ENCODE results near the gene ZG16.

ZG16 gene

GRCh38 chr16:29809850-29810698 is 32.0 kb downstream of the ZG16 start:
- Histone ChIP-seq H3K36me3 (peaks cover 34% of the 10 kb centered on the region), H3K27ac (peak overlapping the region; percentile 94), H3K4me3 (ENCODE audit: low read depth, low read length) (peak overlapping the region; percentile 78), H3K9me3 (ENCODE audit: severe bottlenecking) (no peaks in the 10 kb centered on the region), H3K27me3 (ENCODE audit: insufficient read depth, low read depth, severe bottlenecking) (no peaks in the 10 kb centered on the region)
- TF ChIP-seq CTCF (IDR thresholded peaks at IDR 0.05; ENCODE audit: low read depth, low read length), result no peak
- peak; percentile 55 for DNase-seq

- no peak for DNase-seq
- Histone ChIP-seq H3K27ac (peak overlapping the region; percentile 94), H3K27me3 (ENCODE audit: insufficient read depth, low read depth, severe bottlenecking) (no peaks in the 10 kb centered on the region), H3K4me3 (ENCODE audit: low read depth, low read length) (peak overlapping the region; percentile 78), H3K36me3 (peaks cover 32% of the 10 kb centered on the region), H3K9me3 (ENCODE audit: severe bottlenecking) (no peaks in the 10 kb centered on the region)
- no peak for TF ChIP-seq CTCF (IDR thresholded peaks at IDR 0.05; ENCODE audit: low read depth, low read length)
Observed at GRCh38 chr16:29810699-29811169, 32.7 kb downstream of the ZG16 start.

GRCh38 chr16:29811170-29811895 is 33.3 kb downstream of the ZG16 start:
- peak; percentile 98 for DNase-seq
- Histone ChIP-seq H3K27me3 (ENCODE audit: insufficient read depth, low read depth, severe bottlenecking) (no peaks in the 10 kb centered on the region), H3K4me3 (ENCODE audit: low read depth, low read length) (peak overlapping the region; percentile 78), H3K36me3 (peaks cover 32% of the 10 kb centered on the region), H3K27ac (peak overlapping the region; percentile 94), H3K9me3 (ENCODE audit: severe bottlenecking) (no peaks in the 10 kb centered on the region)
- no peak for TF ChIP-seq CTCF (IDR thresholded peaks at IDR 0.05; ENCODE audit: low read depth, low read length)

- peaks cover 32% of the 10 kb centered on the region for H3K36me3 ChIP-seq
- no peak for TF ChIP-seq CTCF (IDR thresholded peaks at IDR 0.05; ENCODE audit: low read depth, low read length)
- no peaks in the 10 kb centered on the region for H3K27me3 ChIP-seq (ENCODE audit: insufficient read depth, low read depth, severe bottlenecking)
- H3K4me3 ChIP-seq (ENCODE audit: low read depth, low read length), result peak within 1 kb of the TSS; percentile 78
- H3K9me3 ChIP-seq (ENCODE audit: severe bottlenecking), result no peaks in the 10 kb centered on the region
- peak within 1 kb of the TSS; percentile 94 for H3K27ac ChIP-seq
- DNase-seq, result peak; percentile 93
Observed at GRCh38 chr16:29811896-29812665, 34.0 kb downstream of the ZG16 start, which contains the start of gene PRRT2. Gene PRRT2, plus strand, starts transcription at chr16:29812193. Its CDS starts 862 bp downstream, at chr16:29813055.

GRCh38 chr16:29812754-29813643 is 34.9 kb downstream of the ZG16 start:
- no peak for TF ChIP-seq CTCF (IDR thresholded peaks at IDR 0.05; ENCODE audit: low read depth, low read length)
- no peak for DNase-seq
- peak overlapping the region; percentile 78 for H3K4me3 ChIP-seq (ENCODE audit: low read depth, low read length)

More at GRCh38 chr16:29812754-29813643, 34.9 kb downstream of the ZG16 start:
- H3K27me3 ChIP-seq (ENCODE audit: insufficient read depth, low read depth, severe bottlenecking), result no peaks in the 10 kb centered on the region
- H3K9me3 ChIP-seq (ENCODE audit: severe bottlenecking), result no peaks in the 10 kb centered on the region
- peak overlapping the region; percentile 94 for H3K27ac ChIP-seq
- peaks cover 29% of the 10 kb centered on the region for H3K36me3 ChIP-seq

Measured in WERI-Rb-1 (cell line).